OCI-LY1 (cell line): ENCODE measurements around the gene HS1BP3.

Experiments
- H2AFZ ChIP-seq: fragments of 200-600 bp; sonication (generic), shearing (Covaris generic); 2 replicates; pipeline ENCODE4 v1.6.0; 2014; ENCODE audit warnings: antibody characterized with exemption, mild to moderate bottlenecking, low read length
- H3F3A ChIP-seq: fragments of 200-600 bp; sonication (generic), shearing (Covaris generic); 2 replicates; pipeline ENCODE4 v1.6.0; 2014; ENCODE audit warnings: mild to moderate bottlenecking, antibody characterized with exemption, low read length, moderate library complexity; ENCODE audit not compliant: insufficient read depth
- H3K27ac ChIP-seq: fragments of 200-600 bp; sonication (generic); 2 replicates; pipeline ENCODE4 v1.5.1; 2014; ENCODE audit warnings: low read length, mixed run types, mild to moderate bottlenecking, low read depth; ENCODE audit not compliant: poor library complexity, severe bottlenecking
- H3K27me3 ChIP-seq: fragments of 200-600 bp; sonication (generic); 2 replicates; pipeline ENCODE4 v1.6.0; 2014; ENCODE audit warnings: antibody characterized with exemption, mild to moderate bottlenecking, low read length, moderate library complexity; ENCODE audit not compliant: insufficient read depth
- H3K36me3 ChIP-seq: fragments of 200-600 bp; sonication (generic); 2 replicates; pipeline ENCODE4 v1.6.1; 2014; ENCODE audit warnings: mild to moderate bottlenecking, antibody characterized with exemption, low read length, moderate library complexity, mixed read lengths; ENCODE audit not compliant: insufficient read depth
- H3K4me1 ChIP-seq: fragments of 200-600 bp; sonication (generic); 2 replicates; pipeline ENCODE4 v1.5.1; 2014; ENCODE audit warnings: mild to moderate bottlenecking, low read length, moderate library complexity; ENCODE audit not compliant: insufficient read depth, severe bottlenecking
- H3K4me2 ChIP-seq: fragments of 200-600 bp; sonication (generic), shearing (Covaris generic); 2 replicates; pipeline ENCODE4 v1.6.1; 2014; ENCODE audit warnings: low read length
- H3K4me3 ChIP-seq: fragments of 200-600 bp; sonication (generic); 2 replicates; pipeline ENCODE4 v1.5.1; 2014; ENCODE audit warnings: low read length, low read depth, mild to moderate bottlenecking, mixed read lengths; ENCODE audit not compliant: poor library complexity, severe bottlenecking
- H3K79me2 ChIP-seq: fragments of 200-600 bp; shearing (Covaris generic); 2 replicates; pipeline ENCODE4 v1.6.1; 2016; ENCODE audit warnings: mixed run types, low read length, mixed read lengths; ENCODE audit not compliant: insufficient read depth
- H3K9ac ChIP-seq: fragments of 200-600 bp; sonication (generic), shearing (Covaris generic); 2 replicates; pipeline ENCODE4 v1.6.1; 2014; ENCODE audit warnings: mild to moderate bottlenecking, low read length, mixed read lengths
- H3K9me2 ChIP-seq: fragments of 200-600 bp; sonication (generic), shearing (Covaris generic); 2 replicates; pipeline ENCODE4 v1.6.1; 2014; ENCODE audit warnings: low read depth, mild to moderate bottlenecking, low read length, mixed read lengths
- H3K9me3 ChIP-seq: fragments of 200-600 bp; shearing (Covaris generic); 2 replicates; pipeline ENCODE4 v1.6.1; 2014; ENCODE audit warnings: low read length, mixed read lengths
- H4K20me1 ChIP-seq: fragments of 200-600 bp; sonication (generic), shearing (Covaris generic); 2 replicates; pipeline ENCODE4 v1.6.0; 2016; ENCODE audit warnings: mild to moderate bottlenecking, low read length; ENCODE audit not compliant: insufficient read depth
- CTCF ChIP-seq: fragments of 200-600 bp; sonication (generic), shearing (Covaris generic); IDR thresholded peaks from 2 replicates; pipeline ENCODE4 v1.5.1; 2017; ENCODE audit warnings: mild to moderate bottlenecking, antibody characterized with exemption, low read length, moderate library complexity, mixed read lengths
- EZH2 ChIP-seq: fragments of 200-600 bp; sonication (generic), shearing (Covaris generic); IDR thresholded peaks from 2 replicates; pipeline ENCODE4 v1.8.0; 2017; ENCODE audit warnings: borderline replicate concordance, mixed run types, mild to moderate bottlenecking, antibody characterized with exemption, low read length, moderate library complexity, mixed read lengths

Gene HS1BP3

GRCh38 chr2:20647211-20647610 is 3.7 kb downstream of the HS1BP3 start:
- Histone ChIP-seq H3K27me3 (no peaks in the 10 kb centered on the region), H3K9ac (no peak overlapping the region), H3K4me3 (no peak overlapping the region), H3K9me3 (no peaks in the 10 kb centered on the region), H2AFZ (no peak overlapping the region), H3K9me2 (no peaks in the 10 kb centered on the region), H3K36me3 (no peaks in the 10 kb centered on the region; the same call in 1 of the 2 replicates), H3K4me2 (no peak overlapping the region), H3K4me1 (peaks cover 17% of the 10 kb centered on the region), H3K27ac (no peak overlapping the region), H3K79me2 (no peaks in the 10 kb centered on the region), H3F3A (no peaks in the 10 kb centered on the region), H4K20me1 (no peaks in the 10 kb centered on the region)
- no peak for TF ChIP-seq CTCF
- no peak for TF ChIP-seq EZH2

- no peaks in the 10 kb centered on the region for H3F3A ChIP-seq
- H3K36me3 ChIP-seq = no peaks in the 10 kb centered on the region; the same call in 1 of the 2 replicates
- H3K4me3 ChIP-seq = no peak overlapping the region
- H3K79me2 ChIP-seq = no peaks in the 10 kb centered on the region
- no peak overlapping the region for H3K9ac ChIP-seq
- H3K27me3 ChIP-seq = no peaks in the 10 kb centered on the region
- H3K4me2 ChIP-seq = no peak overlapping the region
- no peaks in the 10 kb centered on the region for H3K9me2 ChIP-seq
- H3K27ac ChIP-seq = no peak overlapping the region
- no peaks in the 10 kb centered on the region for H4K20me1 ChIP-seq
- no peak for TF ChIP-seq CTCF
- no peak for TF ChIP-seq EZH2
- H2AFZ ChIP-seq = no peak overlapping the region
- peaks cover 13% of the 10 kb centered on the region for H3K4me1 ChIP-seq
- no peaks in the 10 kb centered on the region for H3K9me3 ChIP-seq
Measured at GRCh38 chr2:20646446-20646845, 4.5 kb downstream of the HS1BP3 start.

DNA sequence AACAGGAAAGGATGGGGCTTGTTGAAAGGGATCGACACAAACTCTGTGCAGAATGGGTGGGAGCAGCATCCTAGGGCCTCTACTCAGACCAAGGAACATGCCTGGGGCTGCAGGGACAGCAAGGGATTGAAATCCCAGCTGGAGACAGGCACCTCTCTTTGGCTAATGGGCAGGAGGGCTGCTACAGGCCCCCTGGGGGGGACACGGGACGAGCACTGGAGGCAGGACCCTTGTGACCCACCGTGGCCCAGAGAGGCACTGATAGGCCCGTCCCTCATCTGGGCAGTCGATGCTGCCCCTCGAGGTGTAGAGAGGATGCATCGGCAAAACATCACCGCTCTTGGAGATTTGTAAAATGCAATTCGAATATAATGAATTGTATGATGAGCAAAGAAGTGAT is 5.1 kb downstream of the HS1BP3 start:
- Histone ChIP-seq H2AFZ (no peak overlapping the region), H3K9me3 (no peaks in the 10 kb centered on the region), H3K9ac (no peak overlapping the region), H3K9me2 (no peaks in the 10 kb centered on the region), H3K27me3 (no peaks in the 10 kb centered on the region), H3K27ac (no peak overlapping the region), H3F3A (no peaks in the 10 kb centered on the region), H3K36me3 (no peaks in the 10 kb centered on the region; the same call in 1 of the 2 replicates), H3K79me2 (no peaks in the 10 kb centered on the region), H3K4me2 (no peak overlapping the region), H3K4me3 (no peak overlapping the region), H3K4me1 (peaks cover 10% of the 10 kb centered on the region), H4K20me1 (no peaks in the 10 kb centered on the region)
- TF ChIP-seq CTCF (no peak), EZH2 (no peak)
